ENCODE results near the gene F2R. TPM values are rescaled to one million over a fixed set of nuclear protein-coding genes. Genes with fewer than 3 reads are reported as not detected.

F2R gene
- total and polyA plus RNA-seq, 2 experiments from 2014 or later, result 15.0 to 26.0 TPM

DNA sequence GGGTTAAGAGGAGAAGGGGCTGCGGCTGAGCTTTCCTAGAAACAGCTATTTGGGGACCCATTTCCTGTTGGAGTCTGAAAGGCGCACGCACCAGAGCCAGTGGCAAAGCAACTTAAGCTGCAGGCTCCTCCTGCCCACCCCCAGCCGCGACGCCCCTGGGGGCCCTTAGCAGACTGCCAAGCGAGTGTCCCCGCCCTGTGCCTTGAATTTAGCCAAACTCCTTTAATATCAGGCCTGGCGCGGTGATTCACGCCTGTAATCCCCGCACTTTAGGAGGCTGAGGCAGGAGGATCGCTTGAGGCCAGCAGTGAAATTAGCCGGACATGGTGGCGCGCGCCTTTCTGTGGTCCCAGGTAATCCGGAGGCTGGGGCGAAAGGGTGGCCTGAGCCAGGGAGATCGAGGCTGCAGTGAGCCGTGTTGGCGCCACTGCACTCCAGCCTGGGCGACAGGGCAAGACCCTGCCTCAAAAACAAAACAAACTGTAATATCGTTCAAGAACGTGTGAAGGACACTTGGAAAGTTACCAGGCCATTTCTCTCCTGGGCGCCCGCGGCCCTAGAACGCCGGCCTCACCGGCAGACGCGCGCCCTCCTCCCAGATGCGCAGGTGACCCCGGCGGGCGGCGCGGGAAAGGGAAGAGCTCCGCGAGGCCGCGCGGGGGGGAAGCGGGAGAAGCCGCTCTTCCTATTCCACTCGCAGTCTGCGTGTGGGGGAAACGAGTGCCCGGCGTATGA, 1.0 kb upstream of the F2R start:
- peaks cover 37% of the 10 kb centered on the region for H3K27me3 ChIP-seq (ENCODE audit: insufficient read depth)
- Mint-ChIP-seq H3K27ac (no peak overlapping the region), H3K4me3 (peak overlapping the region; percentile 86), H3K36me3 (ENCODE audit: low read depth) (no peaks in the 10 kb centered on the region; the same call in 2 of the 3 replicates), H3K4me1 (peaks cover 16% of the 10 kb centered on the region), H3K9me3 (no peaks in the 10 kb centered on the region), H3K27me3 (ENCODE audit: insufficient read depth, low read depth, poor library complexity) (peaks cover 41% of the 10 kb centered on the region)
- ATAC-seq (peak; percentile 39), DNase-seq (ENCODE audit: low spot score) (peak; percentile 76)
- peaks cover 13% of the 10 kb centered on the region for H3K4me1 ChIP-seq (ENCODE audit: insufficient read depth)
- TF ChIP-seq ZNF114 (CRISPR knock-in tag; IDR thresholded peaks at IDR 0.05) (no peak), CREB1 (CRISPR knock-in tag; IDR thresholded peaks at IDR 0.05; ENCODE audit: low read depth) (no peak)
- TF ChIP-seq, protein P1, sequence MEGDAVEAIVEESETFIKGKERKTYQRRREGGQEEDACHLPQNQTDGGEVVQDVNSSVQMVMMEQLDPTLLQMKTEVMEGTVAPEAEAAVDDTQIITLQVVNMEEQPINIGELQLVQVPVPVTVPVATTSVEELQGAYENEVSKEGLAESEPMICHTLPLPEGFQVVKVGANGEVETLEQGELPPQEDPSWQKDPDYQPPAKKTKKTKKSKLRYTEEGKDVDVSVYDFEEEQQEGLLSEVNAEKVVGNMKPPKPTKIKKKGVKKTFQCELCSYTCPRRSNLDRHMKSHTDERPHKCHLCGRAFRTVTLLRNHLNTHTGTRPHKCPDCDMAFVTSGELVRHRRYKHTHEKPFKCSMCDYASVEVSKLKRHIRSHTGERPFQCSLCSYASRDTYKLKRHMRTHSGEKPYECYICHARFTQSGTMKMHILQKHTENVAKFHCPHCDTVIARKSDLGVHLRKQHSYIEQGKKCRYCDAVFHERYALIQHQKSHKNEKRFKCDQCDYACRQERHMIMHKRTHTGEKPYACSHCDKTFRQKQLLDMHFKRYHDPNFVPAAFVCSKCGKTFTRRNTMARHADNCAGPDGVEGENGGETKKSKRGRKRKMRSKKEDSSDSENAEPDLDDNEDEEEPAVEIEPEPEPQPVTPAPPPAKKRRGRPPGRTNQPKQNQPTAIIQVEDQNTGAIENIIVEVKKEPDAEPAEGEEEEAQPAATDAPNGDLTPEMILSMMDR (conservative IDR thresholded peaks at IDR 0.05; ENCODE audit: low read depth in 2 of 2), result no peak
- TF ChIP-seq, protein P2, sequence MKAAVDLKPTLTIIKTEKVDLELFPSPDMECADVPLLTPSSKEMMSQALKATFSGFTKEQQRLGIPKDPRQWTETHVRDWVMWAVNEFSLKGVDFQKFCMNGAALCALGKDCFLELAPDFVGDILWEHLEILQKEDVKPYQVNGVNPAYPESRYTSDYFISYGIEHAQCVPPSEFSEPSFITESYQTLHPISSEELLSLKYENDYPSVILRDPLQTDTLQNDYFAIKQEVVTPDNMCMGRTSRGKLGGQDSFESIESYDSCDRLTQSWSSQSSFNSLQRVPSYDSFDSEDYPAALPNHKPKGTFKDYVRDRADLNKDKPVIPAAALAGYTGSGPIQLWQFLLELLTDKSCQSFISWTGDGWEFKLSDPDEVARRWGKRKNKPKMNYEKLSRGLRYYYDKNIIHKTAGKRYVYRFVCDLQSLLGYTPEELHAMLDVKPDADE (IDR thresholded peaks at IDR 0.05), result no peak
- no peaks in the 10 kb centered on the region for H3K9me2 ChIP-seq (ENCODE audit: insufficient read depth)
- H3K79me2 ChIP-seq (replicated peaks; ENCODE audit: insufficient read depth), result peaks cover 25% of the 10 kb centered on the region
- no peaks in the 10 kb centered on the region for H3K36me3 ChIP-seq (ENCODE audit: insufficient read depth)
- H4K20me1 ChIP-seq (replicated peaks; ENCODE audit: insufficient read depth), result peaks cover 10% of the 10 kb centered on the region; the same call in 1 of the 2 replicates
- H3K4me2 ChIP-seq, result peak overlapping the region; percentile 94
- 0 out of 2 replicates have a peak, but pooled peaks cover 4% of the 10 kb centered on the region for H3F3A ChIP-seq (replicated peaks; ENCODE audit: low read depth)
- peak overlapping the region; percentile 100 for H2AFZ ChIP-seq
- peak overlapping the region; percentile 93 for H3K4me3 ChIP-seq
- no peak overlapping the region for H3K27ac ChIP-seq (ENCODE audit: low read depth)

DNA sequence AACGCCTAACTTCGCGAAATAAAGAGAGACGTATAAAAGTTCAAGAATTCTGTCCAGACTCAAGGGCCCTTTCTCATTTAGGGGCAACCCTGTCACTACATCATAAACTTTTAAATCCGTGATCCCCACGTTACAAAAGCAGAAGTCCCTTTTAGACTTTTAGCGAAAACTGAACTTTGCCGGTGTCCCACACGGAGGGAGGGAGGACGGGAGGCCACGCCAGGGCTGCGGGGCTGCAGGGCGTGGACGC, 515 bp upstream of the F2R start:
- Mint-ChIP-seq H3K36me3 (ENCODE audit: low read depth) (no peaks in the 10 kb centered on the region; the same call in 2 of the 3 replicates), H3K27ac (no peak overlapping the region), H3K4me1 (peaks cover 16% of the 10 kb centered on the region), H3K4me3 (peak overlapping the region; percentile 86), H3K9me3 (no peaks in the 10 kb centered on the region), H3K27me3 (ENCODE audit: insufficient read depth, low read depth, poor library complexity) (peaks cover 41% of the 10 kb centered on the region)
- Histone ChIP-seq H3K27me3 (ENCODE audit: insufficient read depth) (peaks cover 37% of the 10 kb centered on the region), H3K4me1 (ENCODE audit: insufficient read depth) (peaks cover 13% of the 10 kb centered on the region), H3K27ac (ENCODE audit: low read depth) (no peak overlapping the region), H3K79me2 (replicated peaks; ENCODE audit: insufficient read depth) (peaks cover 30% of the 10 kb centered on the region), H3K4me2 (peak overlapping the region; percentile 94), H2AFZ (peak overlapping the region; percentile 100), H3K36me3 (ENCODE audit: insufficient read depth) (no peaks in the 10 kb centered on the region), H3K4me3 (peak overlapping the region; percentile 93), H3K9me2 (ENCODE audit: insufficient read depth) (no peaks in the 10 kb centered on the region), H4K20me1 (replicated peaks; ENCODE audit: insufficient read depth) (peaks cover 10% of the 10 kb centered on the region; the same call in 1 of the 2 replicates), H3F3A (replicated peaks; ENCODE audit: low read depth) (0 out of 2 replicates have a peak, but pooled peaks cover 4% of the 10 kb centered on the region)
- ATAC-seq (no peak), DNase-seq (ENCODE audit: low spot score) (no peak)
- TF ChIP-seq POLR2AphosphoS5 (IDR thresholded peaks at IDR 0.05; ENCODE audit: low read depth), result no peak
- TF ChIP-seq, protein P2 (IDR thresholded peaks at IDR 0.05), result no peak
- peak; percentile 32 for TF ChIP-seq EZH2 (IDR thresholded peaks at IDR 0.05; ENCODE audit: low read depth, unreplicated experiment)
